Thoracic aorta (tissue), 2 donors: Measurements from ENCODE around the gene ESYT3. TPM values are rescaled to one million over a fixed set of nuclear protein-coding genes. Genes with fewer than 3 reads are reported as not detected.
"Not testable (repeated sequence)": the region's sequence is repeated elsewhere in the genome, so short reads cannot be mapped to it uniquely, and the experiment has no call there.

Source experiments
- ATAC-seq: fragments of 150-250 bp; one replicate; pipeline ENCODE4 v1.8.0; 2017; ENCODE audit warnings: low read depth; ENCODE audit not compliant: insufficient number of reproducible peaks, low FRiP score
- DNase-seq: peaks from one replicate; pipeline ENCODE4 v3.0.0-alpha.2; 2020; ENCODE audit warnings: low spot score
- H3K27ac ChIP-seq, 2 donors: fragments of 200-600 bp; sonication (generic); 1 replicate in 1 of 2; 2 replicates in 1 of 2; pipeline ENCODE4 v1.5.1; 2016; ENCODE audit warnings: mild to moderate bottlenecking in 2 of 2, moderate library complexity in 2 of 2
- H3K27me3 ChIP-seq: fragments of 200-600 bp; sonication (generic); replicated peaks from 2 replicates; pipeline ENCODE4 v1.6.0; 2016; ENCODE audit warnings: mild to moderate bottlenecking; ENCODE audit not compliant: insufficient read depth
- H3K36me3 ChIP-seq: fragments of 200-600 bp; sonication (generic); one replicate; pipeline ENCODE4 v1.5.1; 2016
- H3K4me1 ChIP-seq, 2 donors: fragments of 200-600 bp; sonication (generic); 1 replicate in 1 of 2; 2 replicates in 1 of 2; pipeline versions ENCODE4 v1.5.1 to v1.6.0; 2016; ENCODE audit warnings: low read depth in 2 of 2, mild to moderate bottlenecking in 1 of 2; ENCODE audit not compliant: control insufficient read depth in 1 of 2
- H3K4me3 ChIP-seq: fragments of 200-600 bp; sonication (generic); 2 replicates; pipeline ENCODE4 v1.5.1; 2016; ENCODE audit warnings: mild to moderate bottlenecking
- H3K9me3 ChIP-seq: fragments of 200-600 bp; sonication (generic); 2 replicates; pipeline ENCODE4 v1.5.1; 2016
- CTCF ChIP-seq: fragments of 200-600 bp; sonication (generic); IDR thresholded peaks from one replicate; pipeline ENCODE4 v1.5.1; 2019; ENCODE audit warnings: antibody characterized with exemption
- total RNA-seq, 2 donors: library from RNA; depleted of rRNA; stranded (reverse); fragments of >200 nt; gene quantifications; one replicate each; pipeline versions ENCODE4 v1.1.0 to v1.2.3, GENCODE V29; 2016

The ESYT3 gene
- total RNA-seq, 2 donors from 2014 or later: 1.9 to 7.1 TPM

GRCh38 chr3:138493804-138494606 is 59.6 kb downstream of the ESYT3 start:
- Histone ChIP-seq H3K4me3 (no peak overlapping the region), H3K36me3 (peaks cover 6% of the 10 kb centered on the region), H3K4me1 (peaks cover 6 to 20% of the 10 kb centered on the region in 2 donors), H3K9me3 (no peaks in the 10 kb centered on the region), H3K27me3 (no peaks in the 10 kb centered on the region), H3K27ac (no peak overlapping the region)
- DNase-seq (no peak), ATAC-seq (no peak)
- TF ChIP-seq CTCF: no peak

GRCh38 chr3:138494607-138494929 is 60.2 kb downstream of the ESYT3 start:
- ATAC-seq (no peak), DNase-seq (no peak)
- Histone ChIP-seq H3K27ac (no peak overlapping the region), H3K36me3 (peaks cover 8% of the 10 kb centered on the region), H3K4me3 (no peak overlapping the region), H3K4me1 (peaks cover 6 to 20% of the 10 kb centered on the region in 2 donors), H3K27me3 (no peaks in the 10 kb centered on the region), H3K9me3 (no peaks in the 10 kb centered on the region)
- no peak for TF ChIP-seq CTCF

GRCh38 chr3:138495638-138496037 is 61.2 kb downstream of the ESYT3 start:
- H3K4me3 ChIP-seq, H3K27me3 ChIP-seq, ATAC-seq, DNase-seq, H3K9me3 ChIP-seq, H3K27ac ChIP-seq: not testable (repeated sequence)
- Histone ChIP-seq H3K36me3 (peaks cover 13% of the 10 kb centered on the region), H3K4me1 (peaks cover under 1 to 14% of the 10 kb centered on the region in 2 donors)

- no peak overlapping the region for H3K4me3 ChIP-seq
- peaks cover 13% of the 10 kb centered on the region for H3K36me3 ChIP-seq
- H3K9me3 ChIP-seq: no peaks in the 10 kb centered on the region
- peaks cover 0 to 6% of the 10 kb centered on the region in 2 donors for H3K4me1 ChIP-seq
- H3K27me3 ChIP-seq: no peaks in the 10 kb centered on the region
- no peak overlapping the region for H3K27ac ChIP-seq
- TF ChIP-seq CTCF: no peak
- ATAC-seq: no peak
- DNase-seq: no peak
These were observed 62.0 kb downstream of the ESYT3 start for GRCh38 chr3:138496436-138496835.

- no peak for TF ChIP-seq CTCF
- peaks cover 13% of the 10 kb centered on the region for H3K36me3 ChIP-seq
- no peaks in the 10 kb centered on the region for H3K9me3 ChIP-seq
- no peak overlapping the region for H3K27ac ChIP-seq
- DNase-seq: no peak
- ATAC-seq: no peak
- no peaks in the 10 kb centered on the region for H3K27me3 ChIP-seq
- no peak overlapping the region for H3K4me3 ChIP-seq
- H3K4me1 ChIP-seq: peaks cover 0 to 5% of the 10 kb centered on the region in 2 donors
These were observed 62.6 kb downstream of the ESYT3 start for GRCh38 chr3:138497021-138497420.

- TF ChIP-seq CTCF: no peak
- DNase-seq (no peak), ATAC-seq (no peak)
- H3K36me3 ChIP-seq: peaks cover 13% of the 10 kb centered on the region
- H3K4me3 ChIP-seq: no peak overlapping the region
- H3K4me1 ChIP-seq: peaks cover 0 to 5% of the 10 kb centered on the region in 2 donors
- no peaks in the 10 kb centered on the region for H3K9me3 ChIP-seq
- H3K27me3 ChIP-seq: no peaks in the 10 kb centered on the region
- H3K27ac ChIP-seq: no peak overlapping the region
These were observed 63.4 kb downstream of the ESYT3 start for GRCh38 chr3:138497851-138498250.
